ENCODE data around the gene PIP5K1A.

Gene PIP5K1A

GRCh38 chr1:151259351-151259750, 61.0 kb downstream of the PIP5K1A start:
- H3K36me3 ChIP-seq (ENCODE audit: control insufficient read depth in 2 of 2, insufficient read depth in 1 of 2, low read length in 2 of 2): peaks cover 22 to 30% of the 10 kb centered on the region in 2 experiments; a peak in 2 of 3 replicates
- ChIA-PET POLR2A (interaction anchor here (1.2 to 1.4 kb wide), 2 partner anchors 22 to 70 kb away, joined by 3 to 4 read pairs; partner anchors contain the start of genes VPS72 and ZNF687), CTCF (no interaction called here)
- H3K27ac ChIP-seq (ENCODE audit: extremely low read depth, low read depth, low read length): no peak overlapping the region
- H3K4me3 ChIP-seq (ENCODE audit: low read depth, low read length): no peak overlapping the region
- peaks cover 2% of the 10 kb centered on the region; the same call in 1 of the 2 replicates for H3K4me1 ChIP-seq (ENCODE audit: control insufficient read depth, insufficient read depth, low read length)
- no peaks in the 10 kb centered on the region for H3K9me3 ChIP-seq (ENCODE audit: control insufficient read depth, insufficient read depth, low read depth, low read length)
- TF ChIP-seq, protein P1, sequence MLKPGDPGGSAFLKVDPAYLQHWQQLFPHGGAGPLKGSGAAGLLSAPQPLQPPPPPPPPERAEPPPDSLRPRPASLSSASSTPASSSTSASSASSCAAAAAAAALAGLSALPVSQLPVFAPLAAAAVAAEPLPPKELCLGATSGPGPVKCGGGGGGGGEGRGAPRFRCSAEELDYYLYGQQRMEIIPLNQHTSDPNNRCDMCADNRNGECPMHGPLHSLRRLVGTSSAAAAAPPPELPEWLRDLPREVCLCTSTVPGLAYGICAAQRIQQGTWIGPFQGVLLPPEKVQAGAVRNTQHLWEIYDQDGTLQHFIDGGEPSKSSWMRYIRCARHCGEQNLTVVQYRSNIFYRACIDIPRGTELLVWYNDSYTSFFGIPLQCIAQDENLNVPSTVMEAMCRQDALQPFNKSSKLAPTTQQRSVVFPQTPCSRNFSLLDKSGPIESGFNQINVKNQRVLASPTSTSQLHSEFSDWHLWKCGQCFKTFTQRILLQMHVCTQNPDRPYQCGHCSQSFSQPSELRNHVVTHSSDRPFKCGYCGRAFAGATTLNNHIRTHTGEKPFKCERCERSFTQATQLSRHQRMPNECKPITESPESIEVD (tag by site-specific recombination; IDR thresholded peaks at IDR 0.05): peak; percentile 61; the same call in 1 of the 2 replicates
- TF ChIP-seq, protein P2, sequence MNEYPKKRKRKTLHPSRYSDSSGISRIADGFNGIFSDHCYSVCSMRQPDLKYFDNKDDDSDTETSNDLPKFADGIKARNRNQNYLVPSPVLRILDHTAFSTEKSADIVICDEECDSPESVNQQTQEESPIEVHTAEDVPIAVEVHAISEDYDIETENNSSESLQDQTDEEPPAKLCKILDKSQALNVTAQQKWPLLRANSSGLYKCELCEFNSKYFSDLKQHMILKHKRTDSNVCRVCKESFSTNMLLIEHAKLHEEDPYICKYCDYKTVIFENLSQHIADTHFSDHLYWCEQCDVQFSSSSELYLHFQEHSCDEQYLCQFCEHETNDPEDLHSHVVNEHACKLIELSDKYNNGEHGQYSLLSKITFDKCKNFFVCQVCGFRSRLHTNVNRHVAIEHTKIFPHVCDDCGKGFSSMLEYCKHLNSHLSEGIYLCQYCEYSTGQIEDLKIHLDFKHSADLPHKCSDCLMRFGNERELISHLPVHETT (tag by site-specific recombination; IDR thresholded peaks at IDR 0.05): no peak
- TF ChIP-seq PRDM1 (tag by site-specific recombination; IDR thresholded peaks at IDR 0.05): no peak
- TF ChIP-seq ZBTB26 (tag by site-specific recombination; optimal IDR thresholded peaks at IDR 0.05): no peak
- TF ChIP-seq ZNF112 (tag by site-specific recombination; IDR thresholded peaks at IDR 0.05): no peak
- no peak for TF ChIP-seq ZEB2 (tag by site-specific recombination; IDR thresholded peaks at IDR 0.05)
- 0 out of 2 replicates have a peak, but pooled peaks have one; percentile 36 for TF ChIP-seq IKZF3 (tag by site-specific recombination; IDR thresholded peaks at IDR 0.05)
- TF ChIP-seq ZSCAN30 (tag by site-specific recombination; IDR thresholded peaks at IDR 0.05): no peak
- TF ChIP-seq YY1 (tag by site-specific recombination; IDR thresholded peaks at IDR 0.05): no peak
- TF ChIP-seq ZBTB21 (tag by site-specific recombination; IDR thresholded peaks at IDR 0.05): no peak
- TF ChIP-seq RBAK (tag by site-specific recombination; IDR thresholded peaks at IDR 0.05): no peak

GRCh38 chr1:151265446-151266236, 67.3 kb downstream of the PIP5K1A start:
- ChIA-PET POLR2A (interaction anchor here (1.1 kb wide), 1 partner anchor 16 kb away, joined by 5 read pairs; the partner anchor contains the start of gene ZNF687), CTCF (interaction anchor here (1.2 kb wide), 1 partner anchor 14 kb away, joined by 6 read pairs; no protein-coding TSS in a partner anchor)
- TF ChIP-seq ZNF184 (tag by site-specific recombination; IDR thresholded peaks at IDR 0.05): no peak
- TF ChIP-seq, protein P3, sequence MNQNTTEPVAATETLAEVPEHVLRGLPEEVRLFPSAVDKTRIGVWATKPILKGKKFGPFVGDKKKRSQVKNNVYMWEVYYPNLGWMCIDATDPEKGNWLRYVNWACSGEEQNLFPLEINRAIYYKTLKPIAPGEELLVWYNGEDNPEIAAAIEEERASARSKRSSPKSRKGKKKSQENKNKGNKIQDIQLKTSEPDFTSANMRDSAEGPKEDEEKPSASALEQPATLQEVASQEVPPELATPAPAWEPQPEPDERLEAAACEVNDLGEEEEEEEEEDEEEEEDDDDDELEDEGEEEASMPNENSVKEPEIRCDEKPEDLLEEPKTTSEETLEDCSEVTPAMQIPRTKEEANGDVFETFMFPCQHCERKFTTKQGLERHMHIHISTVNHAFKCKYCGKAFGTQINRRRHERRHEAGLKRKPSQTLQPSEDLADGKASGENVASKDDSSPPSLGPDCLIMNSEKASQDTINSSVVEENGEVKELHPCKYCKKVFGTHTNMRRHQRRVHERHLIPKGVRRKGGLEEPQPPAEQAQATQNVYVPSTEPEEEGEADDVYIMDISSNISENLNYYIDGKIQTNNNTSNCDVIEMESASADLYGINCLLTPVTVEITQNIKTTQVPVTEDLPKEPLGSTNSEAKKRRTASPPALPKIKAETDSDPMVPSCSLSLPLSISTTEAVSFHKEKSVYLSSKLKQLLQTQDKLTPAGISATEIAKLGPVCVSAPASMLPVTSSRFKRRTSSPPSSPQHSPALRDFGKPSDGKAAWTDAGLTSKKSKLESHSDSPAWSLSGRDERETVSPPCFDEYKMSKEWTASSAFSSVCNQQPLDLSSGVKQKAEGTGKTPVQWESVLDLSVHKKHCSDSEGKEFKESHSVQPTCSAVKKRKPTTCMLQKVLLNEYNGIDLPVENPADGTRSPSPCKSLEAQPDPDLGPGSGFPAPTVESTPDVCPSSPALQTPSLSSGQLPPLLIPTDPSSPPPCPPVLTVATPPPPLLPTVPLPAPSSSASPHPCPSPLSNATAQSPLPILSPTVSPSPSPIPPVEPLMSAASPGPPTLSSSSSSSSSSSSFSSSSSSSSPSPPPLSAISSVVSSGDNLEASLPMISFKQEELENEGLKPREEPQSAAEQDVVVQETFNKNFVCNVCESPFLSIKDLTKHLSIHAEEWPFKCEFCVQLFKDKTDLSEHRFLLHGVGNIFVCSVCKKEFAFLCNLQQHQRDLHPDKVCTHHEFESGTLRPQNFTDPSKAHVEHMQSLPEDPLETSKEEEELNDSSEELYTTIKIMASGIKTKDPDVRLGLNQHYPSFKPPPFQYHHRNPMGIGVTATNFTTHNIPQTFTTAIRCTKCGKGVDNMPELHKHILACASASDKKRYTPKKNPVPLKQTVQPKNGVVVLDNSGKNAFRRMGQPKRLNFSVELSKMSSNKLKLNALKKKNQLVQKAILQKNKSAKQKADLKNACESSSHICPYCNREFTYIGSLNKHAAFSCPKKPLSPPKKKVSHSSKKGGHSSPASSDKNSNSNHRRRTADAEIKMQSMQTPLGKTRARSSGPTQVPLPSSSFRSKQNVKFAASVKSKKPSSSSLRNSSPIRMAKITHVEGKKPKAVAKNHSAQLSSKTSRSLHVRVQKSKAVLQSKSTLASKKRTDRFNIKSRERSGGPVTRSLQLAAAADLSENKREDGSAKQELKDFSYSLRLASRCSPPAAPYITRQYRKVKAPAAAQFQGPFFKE (tag by site-specific recombination; IDR thresholded peaks at IDR 0.05; ENCODE audit: borderline replicate concordance): no peak
- no peak for TF ChIP-seq ZNF768 (tag by site-specific recombination; IDR thresholded peaks at IDR 0.05)
- TF ChIP-seq, protein P2 (tag by site-specific recombination; IDR thresholded peaks at IDR 0.05): no peak
- Histone ChIP-seq H3K36me3 (ENCODE audit: control insufficient read depth in 2 of 2, insufficient read depth in 1 of 2, low read length in 2 of 2) (peaks cover 45 to 75% of the 10 kb centered on the region in 2 experiments; a peak in 2 of 3 replicates), H3K9me3 (ENCODE audit: control insufficient read depth, insufficient read depth, low read depth, low read length) (no peaks in the 10 kb centered on the region), H3K4me1 (ENCODE audit: control insufficient read depth, insufficient read depth, low read length) (no peaks in the 10 kb centered on the region), H3K27ac (ENCODE audit: extremely low read depth, low read depth, low read length) (no peak overlapping the region), H3K4me3 (ENCODE audit: low read depth, low read length) (no peak overlapping the region)
